ENCODE measurements around the gene PLCB1. TPM values are rescaled to one million over a fixed set of nuclear protein-coding genes. Genes with fewer than 3 reads are reported as not detected.

Gene PLCB1
- total and polyA plus RNA-seq, 10 of the 15 experiments (the other 5 are each of a cell fraction or from before 2014, with no cell fraction given), result 0.05 to 5.3 (median 0.17) TPM; not detected in 1

- ChIA-PET POLR2A (no interaction called here), SMC1A (ENCODE audit: uncharacterized antibody, unreplicated experiment) (no interaction called here), RAD21 (ENCODE audit: unreplicated experiment) (no interaction called here), CTCF (interaction anchor here (2.0 kb wide), 1 partner anchor 14 kb away, joined by 7 read pairs; no protein-coding TSS in a partner anchor)
- BruUV-seq (replicated peaks), result no TSS peak
- no peaks in the 10 kb centered on the region for H3K27me3 ChIP-seq (replicated peaks in 1 of 2; ENCODE audit: control insufficient read depth in 2 of 2, insufficient read depth in 2 of 2, low read length in 1 of 2)
- H3K4me1 ChIP-seq (ENCODE audit: control insufficient read depth, insufficient read depth, low read length), result no peaks in the 10 kb centered on the region
- intact Hi-C loops (cut with micrococcal nuclease; ENCODE audit: unreplicated experiment) (no loop called here), in situ Hi-C loops (cut with MboI) (no loop called here)
- no peak for FAIRE-seq
- H3K27ac ChIP-seq (ENCODE audit: control insufficient read depth, insufficient read depth), result no peak overlapping the region
- no peaks in the 10 kb centered on the region for H3K79me2 ChIP-seq (ENCODE audit: control insufficient read depth, insufficient read depth, low read length)
- H3K4me3 ChIP-seq, result no peak overlapping the region
- H3K9me3 ChIP-seq (replicated peaks; ENCODE audit: control insufficient read depth, insufficient read depth, low read length), result no peaks in the 10 kb centered on the region
- no peak overlapping the region for H3K4me2 ChIP-seq (ENCODE audit: control insufficient read depth, insufficient read depth)
- 35% methylated on average over 7 of the region's 7 CpGs for WGBS (ENCODE audit: insufficient coverage, insufficient replicate concordance, low lambda C conversion rate, missing lambda C conversion rate)
- TF ChIP-seq NFIC (IDR thresholded peaks at IDR 0.05; ENCODE audit: low read depth, low read length) (no peak), NFYA (IDR thresholded peaks at IDR 0.05; ENCODE audit: borderline replicate concordance, low read depth, low read length) (no peak), CREB1 (IDR thresholded peaks at IDR 0.05; ENCODE audit: low read depth) (no peak), ZNF274 (IDR thresholded peaks at IDR 0.05; ENCODE audit: insufficient read depth, insufficient read length) (no peak), E2F8 (IDR thresholded peaks at IDR 0.05; ENCODE audit: low read depth, partially characterized antibody) (no peak), BCL3 (IDR thresholded peaks at IDR 0.05; ENCODE audit: borderline replicate concordance, insufficient read depth, low read depth, low read length, poor library complexity, severe bottlenecking) (no peak), ATF7 (IDR thresholded peaks at IDR 0.05; ENCODE audit: low read depth) (no peak), IRF4 (IDR thresholded peaks at IDR 0.05; ENCODE audit: low read depth, low read length) (no peak)
- no peak for ATAC-seq
- no peaks in the 10 kb centered on the region for H4K20me1 ChIP-seq (ENCODE audit: control insufficient read depth, insufficient read depth)
- no peak overlapping the region for H3K9ac ChIP-seq (ENCODE audit: control insufficient read depth, insufficient read depth, low read length)
- H3K36me3 ChIP-seq (ENCODE audit: control insufficient read depth in 2 of 2, insufficient read depth in 2 of 2, low read length in 1 of 2), result no peaks in the 10 kb centered on the region
- DNase-seq (ENCODE audit: low read depth, low spot score), result no peak
- no peak overlapping the region for H2AFZ ChIP-seq (ENCODE audit: control insufficient read depth, low read depth, low read length)
Measured at GRCh38 chr20:8867038-8867740, 735.1 kb downstream of the PLCB1 start.
